ENCODE data around the gene RANBP1.

Gene RANBP1

GRCh38 chr22:20138868-20139267 is 23.0 kb downstream of the RANBP1 start:
- DNase-seq = no peak

GRCh38 chr22:20139391-20140106 is 23.6 kb downstream of the RANBP1 start:
- no peak for DNase-seq

GRCh38 chr22:20140107-20140445 is 24.2 kb downstream of the RANBP1 start:
- DNase-seq = no peak

GRCh38 chr22:20140521-20140964 is 24.6 kb downstream of the RANBP1 start:
- no peak for DNase-seq

GRCh38 chr22:20141186-20142077 is 25.5 kb downstream of the RANBP1 start:
- DNase-seq = no peak

- no peak for DNase-seq
Observed at GRCh38 chr22:20142711-20143621, 27.1 kb downstream of the RANBP1 start.

GRCh38 chr22:20143883-20144665 is 28.2 kb downstream of the RANBP1 start:
- DNase-seq = no peak

- no peak for DNase-seq
Observed at GRCh38 chr22:20145206-20145831, 29.4 kb downstream of the RANBP1 start.

- DNase-seq = no peak
Observed at GRCh38 chr22:20145832-20146223, 29.9 kb downstream of the RANBP1 start.

- DNase-seq = no peak
Observed at GRCh38 chr22:20146777-20147176, 30.9 kb downstream of the RANBP1 start.

GRCh38 chr22:20147237-20147988 is 31.5 kb downstream of the RANBP1 start:
- no peak for DNase-seq

- DNase-seq = no peak
Observed at GRCh38 chr22:20148414-20148813, 32.5 kb downstream of the RANBP1 start.

GRCh38 chr22:20149257-20150250 is 33.6 kb downstream of the RANBP1 start:
- DNase-seq = no peak

GRCh38 chr22:20150381-20151275 is 34.7 kb downstream of the RANBP1 start, which contains the start of gene CCDC188:
CCDC188 (minus strand) TSS chr22:20151055; CDS start chr22:20150986, 69 bp downstream.
- DNase-seq = no peak

- no peak for DNase-seq
Observed at GRCh38 chr22:20151276-20151588, 35.3 kb downstream of the RANBP1 start.

GRCh38 chr22:20152464-20152890 is 36.6 kb downstream of the RANBP1 start:
- DNase-seq = no peak

GRCh38 chr22:20153945-20154344 is 38.0 kb downstream of the RANBP1 start:
- no peak for DNase-seq

GRCh38 chr22:20154602-20155187 is 38.8 kb downstream of the RANBP1 start:
- DNase-seq = no peak
